Keratinocyte (primary cell): ENCODE measurements around the gene WDR76.

ENCODE experiments used
- CTCF ChIP-seq, 3 experiments: IDR thresholded peaks in 1 of 3; conservative IDR thresholded peaks in 1 of 3; optimal IDR thresholded peaks in 1 of 3; 2 replicates in 2 of 3; 3 replicates in 1 of 3; pipeline versions ENCODE3 to v1.5.1; 2011; ENCODE audit warnings: low read length in 3 of 3, mild to moderate bottlenecking in 3 of 3, moderate library complexity in 2 of 3, control low read depth in 1 of 3, inconsistent platforms in 1 of 3; ENCODE audit not compliant: insufficient read depth in 2 of 3; ENCODE audit errors: extremely low read depth in 1 of 3
- EZH2 ChIP-seq: IDR thresholded peaks from one replicate; pipeline ENCODE4 v1.6.1; 2012; ENCODE audit warnings: inconsistent platforms, mild to moderate bottlenecking, low read length, moderate library complexity

- peak; percentile 54 to 77 (median 67) for TF ChIP-seq CTCF (optimal IDR thresholded peaks at IDR 0.05 in 1 of 3, IDR thresholded peaks at IDR 0.05 in 1 of 3, conservative IDR thresholded peaks at IDR 0.05 in 1 of 3; ENCODE audit: extremely low read depth in 1 of 3, insufficient read depth in 2 of 3, low read length in 3 of 3)
- no peak for TF ChIP-seq EZH2
These were observed 45.7 kb downstream of the WDR76 start for GRCh38 chr15:43872416-43873020.
